Mucosa of gallbladder (tissue), 1 donor: ENCODE results near the gene SP140L. TPM values are rescaled to one million over a fixed set of nuclear protein-coding genes. Genes with fewer than 3 reads are reported as not detected.

Experiments used
- total RNA-seq: library from RNA; stranded (reverse); gene quantifications from one replicate; pipeline ENCODE4 v1.2.1, GENCODE V29; 2021
- donor health status: DM: no; HTN: no; CAD: no.

The SP140L gene
- total RNA-seq, 1 donor from 2014 or later: 19.5 TPM

Other genes starting within 250 kb of the SP140L start
- 16.2 TPM for gene SP110, start 107.2 kb upstream of the SP140L start, total RNA-seq
- 4.2 TPM for gene SP140, start 101.5 kb upstream of the SP140L start, total RNA-seq
- gene SP100, start 89.0 kb downstream of the SP140L start, total RNA-seq: 86.6 TPM